SU-DHL-6 (cell line): ENCODE results near the gene UBE2J2.

Experiments used
- CTCF ChIP-seq: fragments of 200-600 bp; sonication (generic); IDR thresholded peaks from one replicate; pipeline ENCODE4 v1.5.1; 2017; ENCODE audit warnings: antibody characterized with exemption, mild to moderate bottlenecking, low read length, moderate library complexity; ENCODE audit not compliant: insufficient read depth, poor library complexity, severe bottlenecking
- EZH2phosphoT487 ChIP-seq: fragments of 200-600 bp; sonication (generic), shearing (Covaris generic); conservative IDR thresholded peaks from 2 replicates; pipeline ENCODE4 v1.6.1; 2018; ENCODE audit warnings: mild to moderate bottlenecking, antibody characterized with exemption, low read length, moderate library complexity, mixed read lengths

- no peak for TF ChIP-seq CTCF
- no peak for TF ChIP-seq EZH2phosphoT487
Measured at GRCh38 chr1:1245817-1246576, 27.7 kb downstream of the UBE2J2 start.
